GM23338 (cell line): ENCODE results near the gene PLEKHA8. TPM values are rescaled to one million over a fixed set of nuclear protein-coding genes. Genes with fewer than 3 reads are reported as not detected.

Experiments
- ATAC-seq: fragments of 200-7000 bp; cut with Tn5 transposase; 3 replicates; pipeline ENCODE4 v1.9.1; 2020
- DNase-seq: peaks from one replicate; pipeline ENCODE4 v3.0.0-alpha.2; 2015; ENCODE audit warnings: low spot score
- H2AFZ ChIP-seq: fragments of 200-600 bp; sonication (generic); 2 replicates; pipeline ENCODE4 v1.8.0; 2016; ENCODE audit warnings: antibody characterized with exemption, mild to moderate bottlenecking, moderate library complexity
- H3F3A ChIP-seq: fragments of 200-600 bp; sonication (generic); replicated peaks from 2 replicates; pipeline ENCODE4 v1.8.0; 2017; ENCODE audit warnings: antibody characterized with exemption, mixed run types, low read depth
- H3K27ac ChIP-seq: fragments of 200-600 bp; sonication (generic); 2 replicates; pipeline ENCODE4 v1.6.1; 2016; ENCODE audit warnings: low read depth
- H3K27me3 ChIP-seq: fragments of 200-600 bp; sonication (generic); 2 replicates; pipeline ENCODE4 v1.8.0; 2016; ENCODE audit warnings: mild to moderate bottlenecking, mixed run types, moderate library complexity; ENCODE audit not compliant: insufficient read depth
- H3K36me3 ChIP-seq: fragments of 200-600 bp; sonication (generic); 2 replicates; pipeline ENCODE4 v1.8.0; 2016; ENCODE audit warnings: mild to moderate bottlenecking; ENCODE audit not compliant: insufficient read depth
- H3K4me1 ChIP-seq: fragments of 200-600 bp; sonication (generic); 2 replicates; pipeline ENCODE4 v1.8.0; 2016; ENCODE audit warnings: mild to moderate bottlenecking, moderate library complexity; ENCODE audit not compliant: insufficient read depth
- H3K4me2 ChIP-seq: fragments of 200-600 bp; sonication (generic); 2 replicates; pipeline ENCODE4 v1.7.1; 2017; ENCODE audit warnings: mixed run types
- H3K4me3 ChIP-seq: fragments of 200-600 bp; sonication (generic); 2 replicates; pipeline ENCODE4 v1.6.1; 2016; ENCODE audit warnings: mixed run types
- H3K79me2 ChIP-seq: fragments of 200-600 bp; sonication (generic); replicated peaks from 2 replicates; pipeline ENCODE4 v1.8.0; 2017; ENCODE audit warnings: mild to moderate bottlenecking; ENCODE audit not compliant: insufficient read depth
- H3K9me2 ChIP-seq: fragments of 200-600 bp; sonication (generic); 2 replicates; pipeline ENCODE4 v1.8.0; 2017; ENCODE audit not compliant: insufficient read depth
- H4K20me1 ChIP-seq: fragments of 200-600 bp; sonication (generic); replicated peaks from 2 replicates; pipeline ENCODE4 v1.8.0; 2017; ENCODE audit warnings: mild to moderate bottlenecking; ENCODE audit not compliant: insufficient read depth
- H3K27ac Mint-ChIP-seq: 2 replicates; pipeline ENCODE4 v1.8.0; 2020; ENCODE audit warnings: inconsistent platforms, mild to moderate bottlenecking, moderate library complexity, mixed read lengths
- H3K27me3 Mint-ChIP-seq: 3 replicates; pipeline ENCODE4 v1.8.0; 2022; ENCODE audit warnings: low read depth, mild to moderate bottlenecking, moderate library complexity, mixed read lengths, inconsistent platforms; ENCODE audit not compliant: insufficient read depth, poor library complexity
- H3K36me3 Mint-ChIP-seq: 3 replicates; pipeline ENCODE4 v1.8.0; 2021; ENCODE audit warnings: low read depth, mild to moderate bottlenecking, inconsistent platforms, moderate library complexity, mixed read lengths
- H3K4me1 Mint-ChIP-seq: 3 replicates; pipeline ENCODE4 v1.8.0; 2020; ENCODE audit warnings: mild to moderate bottlenecking, inconsistent platforms, mixed read lengths
- H3K4me3 Mint-ChIP-seq: 3 replicates; pipeline ENCODE4 v1.8.0; 2021; ENCODE audit warnings: moderate library complexity, mild to moderate bottlenecking, inconsistent platforms, mixed read lengths
- H3K9me3 Mint-ChIP-seq: 3 replicates; pipeline ENCODE4 v1.8.0; 2020; ENCODE audit warnings: moderate library complexity, mild to moderate bottlenecking, inconsistent platforms, mixed read lengths
- CREB1 ChIP-seq: fragments of 250-450 bp; sonication (Bioruptor Pico); IDR thresholded peaks from 2 replicates; pipeline ENCODE4 v1.5.0; 2020; ENCODE audit warnings: low read depth, mild to moderate bottlenecking, moderate library complexity
- ETS1 ChIP-seq: IDR thresholded peaks from 2 replicates; pipeline ENCODE4 v1.6.1; 2016; ENCODE audit warnings: antibody characterized with exemption
- EZH2 ChIP-seq: fragments of 200-600 bp; sonication (generic); IDR thresholded peaks from one replicate; pipeline ENCODE4 v1.8.0; 2017; ENCODE audit warnings: antibody characterized with exemption, mild to moderate bottlenecking, low read depth; ENCODE audit not compliant: unreplicated experiment
- EZH2phosphoT487 ChIP-seq: fragments of 200-600 bp; sonication (generic); IDR thresholded peaks from one replicate; pipeline ENCODE4 v1.8.1; 2018; ENCODE audit warnings: antibody characterized with exemption; ENCODE audit not compliant: unreplicated experiment
- JUNB ChIP-seq: IDR thresholded peaks from one replicate; pipeline ENCODE4 v1.6.1; 2016; ENCODE audit warnings: antibody characterized with exemption; ENCODE audit not compliant: unreplicated experiment
- NANOG ChIP-seq: IDR thresholded peaks from 2 replicates; pipeline ENCODE4 v1.6.1; 2016; ENCODE audit warnings: antibody characterized with exemption, borderline replicate concordance
- REST ChIP-seq: IDR thresholded peaks from one replicate; pipeline ENCODE4 v1.6.1; 2018; ENCODE audit warnings: antibody characterized with exemption; ENCODE audit not compliant: unreplicated experiment
- ZNF114 ChIP-seq: fragments of 250-450 bp; sonication (Bioruptor Pico); IDR thresholded peaks from 2 replicates; pipeline ENCODE4 v1.5.0; 2020; ENCODE audit warnings: mild to moderate bottlenecking, moderate library complexity
- ZNF331 ChIP-seq: fragments of 250-450 bp; sonication (Bioruptor Pico); IDR thresholded peaks from 2 replicates; pipeline ENCODE4 v1.5.0; 2020; ENCODE audit warnings: low read depth, mild to moderate bottlenecking, moderate library complexity
- ZNF462 ChIP-seq: fragments of 250-450 bp; sonication (Bioruptor Pico); IDR thresholded peaks from 2 replicates; pipeline ENCODE4 v1.5.0; 2020; ENCODE audit warnings: mild to moderate bottlenecking, moderate library complexity
- polyA plus RNA-seq: library from polyadenylated mRNA; unstranded; fragments of >200 nt; fragmentation: Nextera tagmentation; extraction: Ambion mirVana; gene quantifications from 2 replicates; pipeline ENCODE4 v1.2.1, GENCODE V29; 2016
- total RNA-seq: library from RNA; depleted of rRNA; stranded (reverse); fragments of >200 nt; shearing (Covaris generic); gene quantifications from 2 replicates; pipeline ENCODE4 v1.2.3, GENCODE V29; 2014

The PLEKHA8 gene
- total and polyA plus RNA-seq, 2 experiments from 2014 or later, result 11.6 to 44.9 TPM

- TF ChIP-seq NANOG, result no peak
- no peak for TF ChIP-seq EZH2phosphoT487
- TF ChIP-seq ZNF331 (CRISPR knock-in tag), result no peak
- TF ChIP-seq ZNF462 (CRISPR knock-in tag), result no peak
- TF ChIP-seq CREB1 (CRISPR knock-in tag), result no peak
- no peak for TF ChIP-seq JUNB
Observed at GRCh38 chr7:30084212-30084611, 56.0 kb downstream of the PLEKHA8 start (continued).

GRCh38 chr7:30086529-30086928, 58.3 kb downstream of the PLEKHA8 start:
- Histone ChIP-seq H2AFZ (no peak overlapping the region), H3K4me3 (no peak overlapping the region), H3K27me3 (no peaks in the 10 kb centered on the region), H3K9me2 (no peaks in the 10 kb centered on the region), H3K36me3 (no peaks in the 10 kb centered on the region), H3F3A (no peaks in the 10 kb centered on the region), H4K20me1 (peaks cover 7% of the 10 kb centered on the region), H3K4me2 (no peak overlapping the region), H3K79me2 (no peaks in the 10 kb centered on the region), H3K27ac (no peak overlapping the region), H3K4me1 (no peaks in the 10 kb centered on the region)
- H3K36me3 Mint-ChIP-seq, result no peaks in the 10 kb centered on the region; the same call in 2 of the 3 replicates
- ATAC-seq (no peak), DNase-seq (no peak)
- no peak overlapping the region for H3K27ac Mint-ChIP-seq
- no peak for TF ChIP-seq JUNB
- no peak for TF ChIP-seq NANOG
- TF ChIP-seq EZH2, result no peak
- TF ChIP-seq ZNF114 (CRISPR knock-in tag), result no peak
- TF ChIP-seq REST, result no peak
- no peak for TF ChIP-seq ETS1
- H3K4me1 Mint-ChIP-seq, result peaks cover 9% of the 10 kb centered on the region; the same call in 2 of the 3 replicates
- no peak overlapping the region for H3K4me3 Mint-ChIP-seq
- H3K27me3 Mint-ChIP-seq, result no peaks in the 10 kb centered on the region
- H3K9me3 Mint-ChIP-seq, result no peaks in the 10 kb centered on the region
